Measurements from ENCODE around the gene NCBP1.
"Not testable (repeated sequence)": the region's sequence is repeated elsewhere in the genome, so short reads cannot be mapped to it uniquely, and the experiment has no call there.

NCBP1 gene

GRCh38 chr9:97675655-97676054 lies 42.0 kb downstream of the NCBP1 start:
- DNase-seq, result no peak

- DNase-seq, result no peak
Observed at GRCh38 chr9:97682242-97682641, 48.6 kb downstream of the NCBP1 start.

- no peak for DNase-seq
Observed at GRCh38 chr9:97688654-97689053, 55.0 kb downstream of the NCBP1 start.

GRCh38 chr9:97689401-97690180 lies 56.0 kb downstream of the NCBP1 start:
- DNase-seq, result no peak

GRCh38 chr9:97694769-97695168 lies 61.1 kb downstream of the NCBP1 start:
- no peak for DNase-seq

GRCh38 chr9:97695390-97695789 lies 61.8 kb downstream of the NCBP1 start:
- no peak for DNase-seq

- DNase-seq, result no peak
Observed at GRCh38 chr9:97695995-97696802, 62.6 kb downstream of the NCBP1 start.

- DNase-seq, result peak; percentile 96
Observed at GRCh38 chr9:97696803-97697601, 63.4 kb downstream of the NCBP1 start, which contains the start of gene XPA. Gene XPA (minus strand): TSS chr9:97697340. CDS start chr9:97697292, 48 bp downstream.

- no peak for DNase-seq
Observed at GRCh38 chr9:97697837-97698236, 64.2 kb downstream of the NCBP1 start.

- DNase-seq, result no peak
Observed at GRCh38 chr9:97698865-97699264, 65.2 kb downstream of the NCBP1 start.

GRCh38 chr9:97699281-97699680 lies 65.7 kb downstream of the NCBP1 start:
- DNase-seq, result not testable (repeated sequence)

- not testable (repeated sequence) for DNase-seq
Observed at GRCh38 chr9:97699824-97700223, 66.2 kb downstream of the NCBP1 start.

- no peak for DNase-seq
Observed at GRCh38 chr9:97703437-97704344, 70.1 kb downstream of the NCBP1 start.

GRCh38 chr9:97704345-97704677 lies 70.7 kb downstream of the NCBP1 start:
- DNase-seq, result no peak

- DNase-seq, result no peak
Observed at GRCh38 chr9:97704851-97705250, 71.2 kb downstream of the NCBP1 start.

- DNase-seq, result no peak
Observed at GRCh38 chr9:97705354-97705950, 71.8 kb downstream of the NCBP1 start.

GRCh38 chr9:97706246-97706645 lies 72.6 kb downstream of the NCBP1 start:
- no peak for DNase-seq

- no peak for DNase-seq
Observed at GRCh38 chr9:97710356-97711222, 77.0 kb downstream of the NCBP1 start.

- no peak for DNase-seq
Observed at GRCh38 chr9:97711223-97711626, 77.6 kb downstream of the NCBP1 start.

GRCh38 chr9:97714435-97714834 lies 80.8 kb downstream of the NCBP1 start:
- DNase-seq, result no peak

- DNase-seq, result no peak
Observed at GRCh38 chr9:97717866-97718265, 84.2 kb downstream of the NCBP1 start.

All from activated effector memory CD4-positive, alpha-beta T cell treated with Interleukin-2 at 50 U/mL for 16 hours (primary cell).